HEK293T (cell line): Measurements from ENCODE around the gene ZNF394.

Experiments
- CTCF ChIA-PET: fragments of 350-600 bp; formaldehyde crosslinking; extraction: SDS; loops from one replicate; lab custom pipeline; 2021; ENCODE audit warnings: antibody characterized with exemption, inconsistent platforms; lab: Yijun Ruan, JAX
- POLR2A ChIA-PET: fragments of 350-600 bp; formaldehyde crosslinking; extraction: SDS; loops from one replicate; lab custom pipeline; 2020; ENCODE audit warnings: antibody characterized with exemption, inconsistent platforms; lab: Yijun Ruan, JAX
- DNase-seq: peaks from one replicate; pipeline ENCODE4 v3.0.0; 2012; ENCODE audit warnings: mixed read lengths; ENCODE audit errors: extremely low spot score
- ARNT ChIP-seq: fragments of 450-650 bp; IDR thresholded peaks from 2 replicates; pipeline ENCODE4 v1.6.1; 2017; ENCODE audit warnings: mild to moderate bottlenecking
- BHLHE40 ChIP-seq: fragments of 450-650 bp; IDR thresholded peaks from 2 replicates; pipeline ENCODE4 v1.6.1; 2016; ENCODE audit warnings: mild to moderate bottlenecking, moderate library complexity, borderline replicate concordance
- CTBP1 ChIP-seq: fragments of 450-650 bp; IDR thresholded peaks from 2 replicates; pipeline ENCODE4 v1.6.1; 2016; ENCODE audit warnings: borderline replicate concordance
- ELF4 ChIP-seq: fragments of 450-650 bp; IDR thresholded peaks from 2 replicates; pipeline ENCODE4 v1.6.1; 2017; ENCODE audit warnings: antibody characterized with exemption
- FOXA1 ChIP-seq: fragments of 450-650 bp; IDR thresholded peaks from 2 replicates; pipeline ENCODE4 v1.6.1; 2016; ENCODE audit warnings: mild to moderate bottlenecking
- FOXK2 ChIP-seq: fragments of 450-650 bp; IDR thresholded peaks from 2 replicates; pipeline ENCODE4 v1.6.1; 2016; ENCODE audit warnings: mild to moderate bottlenecking
- FOXM1 ChIP-seq: fragments of 450-650 bp; IDR thresholded peaks from 2 replicates; pipeline ENCODE4 v1.6.1; 2017; ENCODE audit warnings: mild to moderate bottlenecking, borderline replicate concordance
- HDGF ChIP-seq: fragments of 450-650 bp; IDR thresholded peaks from 2 replicates; pipeline ENCODE4 v1.6.1; 2017; ENCODE audit warnings: antibody characterized with exemption, borderline replicate concordance
- L3MBTL2 ChIP-seq: fragments of 450-650 bp; conservative IDR thresholded peaks from 2 replicates; pipeline ENCODE4 v1.6.1; 2016; ENCODE audit warnings: mild to moderate bottlenecking
- LEF1 ChIP-seq: fragments of 450-650 bp; IDR thresholded peaks from 2 replicates; pipeline ENCODE4 v1.6.1; 2017; ENCODE audit warnings: mild to moderate bottlenecking, borderline replicate concordance
- NFRKB ChIP-seq: fragments of 450-650 bp; IDR thresholded peaks from 2 replicates; pipeline ENCODE4 v1.6.1; 2016; ENCODE audit warnings: mild to moderate bottlenecking, moderate library complexity
- PKNOX1 ChIP-seq: fragments of 450-650 bp; IDR thresholded peaks from 2 replicates; pipeline ENCODE4 v1.6.1; 2016
- SP1 ChIP-seq: fragments of 450-650 bp; IDR thresholded peaks from 2 replicates; pipeline ENCODE4 v1.6.1; 2017
- SUZ12 ChIP-seq: fragments of 450-650 bp; IDR thresholded peaks from 2 replicates; pipeline ENCODE4 v1.6.1; 2016; ENCODE audit warnings: mild to moderate bottlenecking
- TARDBP ChIP-seq: fragments of 450-650 bp; IDR thresholded peaks from 2 replicates; pipeline ENCODE4 v1.6.1; 2016
- ZNF384 ChIP-seq: fragments of 450-650 bp; IDR thresholded peaks from 2 replicates; pipeline ENCODE4 v1.6.1; 2016

Gene ZNF394

DNA sequence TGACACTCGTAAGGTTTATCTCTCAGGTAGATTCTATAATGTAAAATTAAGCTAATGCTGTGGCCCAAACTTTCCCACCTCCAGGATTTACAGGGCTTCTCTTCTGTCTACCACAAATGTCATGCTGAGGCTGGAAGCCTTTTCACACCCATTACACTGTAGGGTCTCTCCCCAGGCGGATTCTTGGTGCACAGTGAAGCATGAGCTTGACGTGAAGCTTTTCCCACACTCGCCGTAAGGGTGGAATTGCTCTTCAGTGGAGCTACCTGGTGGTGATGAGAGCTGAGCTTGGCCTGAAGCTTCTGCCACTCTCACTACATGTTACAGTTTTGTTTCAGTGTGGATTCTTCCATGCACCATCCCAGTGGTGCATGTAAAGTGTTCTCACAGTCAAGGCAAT lies 40.5 kb upstream of the ZNF394 start:
- ChIA-PET POLR2A (interaction anchor here (1.0 to 1.1 kb wide), 2 partner anchors 18 to 76 kb away, joined by 3 to 6 read pairs; partner anchors contain the start of genes ZNF655 and ZSCAN25), CTCF (no interaction called here)
- no peak for TF ChIP-seq FOXM1
- no peak for TF ChIP-seq CTBP1
- TF ChIP-seq TARDBP: no peak
- TF ChIP-seq ARNT: no peak
- no peak for TF ChIP-seq NFRKB
- no peak for TF ChIP-seq PKNOX1
- TF ChIP-seq SP1: no peak
- no peak for TF ChIP-seq HDGF
- TF ChIP-seq LEF1: no peak
- TF ChIP-seq ZNF384: no peak
- no peak for TF ChIP-seq FOXK2
- TF ChIP-seq L3MBTL2: no peak
- no peak for DNase-seq

- DNase-seq: no peak
Observed at GRCh38 chr7:99539213-99539811, 39.2 kb upstream of the ZNF394 start.

GRCh38 chr7:99535667-99536066 lies 35.6 kb upstream of the ZNF394 start:
- ChIA-PET POLR2A (no interaction called here), CTCF (no interaction called here)

More at GRCh38 chr7:99539213-99539811, 39.2 kb upstream of the ZNF394 start:
- POLR2A ChIA-PET: no interaction called here
- CTCF ChIA-PET: no interaction called here
- peak; percentile 31 for TF ChIP-seq L3MBTL2
- TF ChIP-seq ZNF384: no peak

GRCh38 chr7:99531354-99531765 lies 31.3 kb upstream of the ZNF394 start:
- ChIA-PET CTCF (no interaction called here), POLR2A (no interaction called here)
- TF ChIP-seq SUZ12: no peak
- no peak for TF ChIP-seq NFRKB
- TF ChIP-seq HDGF: no peak
- TF ChIP-seq TARDBP: no peak
- no peak for TF ChIP-seq LEF1
- no peak for TF ChIP-seq FOXM1
- TF ChIP-seq L3MBTL2: no peak
- no peak for TF ChIP-seq ELF4
- TF ChIP-seq CTBP1: no peak
- no peak for TF ChIP-seq ZNF384
- no peak for DNase-seq

More at GRCh38 chr7:99535667-99536066, 35.6 kb upstream of the ZNF394 start:
- DNase-seq: no peak
- TF ChIP-seq PKNOX1: no peak
- TF ChIP-seq NFRKB: no peak
- TF ChIP-seq LEF1: no peak
- no peak for TF ChIP-seq SUZ12
- no peak for TF ChIP-seq SP1
- no peak for TF ChIP-seq FOXM1
- no peak for TF ChIP-seq FOXA1
- no peak for TF ChIP-seq TARDBP
- TF ChIP-seq HDGF: no peak
- no peak for TF ChIP-seq CTBP1

DNA sequence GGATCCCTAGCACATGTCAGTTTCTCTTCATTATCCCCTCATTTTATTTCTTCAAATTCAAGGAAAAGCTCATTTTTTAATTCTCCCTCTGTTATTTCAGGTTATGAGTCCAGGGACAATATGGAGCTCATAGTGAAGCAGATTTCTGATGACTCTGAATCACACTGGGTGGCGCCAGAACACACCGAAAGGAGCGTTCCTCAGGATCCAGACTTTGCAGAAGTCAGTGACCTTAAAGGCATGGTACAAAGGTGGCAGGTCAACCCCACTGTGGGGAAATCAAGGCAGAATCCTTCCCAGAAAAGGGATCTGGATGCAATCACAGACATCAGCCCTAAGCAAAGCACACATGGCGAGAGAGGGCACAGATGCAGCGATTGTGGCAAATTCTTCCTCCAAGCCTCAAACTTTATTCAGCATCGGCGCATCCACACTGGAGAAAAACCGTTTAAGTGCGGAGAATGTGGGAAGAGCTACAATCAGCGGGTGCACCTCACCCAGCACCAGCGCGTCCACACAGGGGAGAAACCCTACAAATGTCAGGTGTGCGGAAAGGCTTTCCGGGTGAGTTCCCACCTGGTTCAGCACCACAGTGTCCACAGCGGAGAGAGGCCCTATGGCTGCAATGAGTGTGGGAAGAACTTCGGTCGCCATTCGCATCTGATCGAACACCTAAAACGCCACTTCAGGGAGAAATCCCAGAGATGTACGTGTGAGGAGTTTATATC lies 25.8 kb upstream of the ZNF394 start:
- ChIA-PET CTCF (interaction anchor here (0.6 to 1.5 kb wide), 5 partner anchors 90 to 311 kb away, joined by 3 to 5 read pairs (median 3); partner anchors contain the start of gene ZSCAN25), POLR2A (interaction anchor here (1.4 to 1.6 kb wide), 2 partner anchors 32 to 90 kb away, joined by 4 to 6 read pairs; partner anchors contain the start of gene ZSCAN25)
- no peak for DNase-seq

More for the DNA sequence above, 25.8 kb upstream of the ZNF394 start:
- TF ChIP-seq L3MBTL2 (no peak), ZNF384 (no peak), PKNOX1 (no peak), TARDBP (no peak), SUZ12 (no peak), ELF4 (no peak), BHLHE40 (no peak), SP1 (no peak), CTBP1 (no peak), FOXM1 (no peak), NFRKB (no peak), HDGF (no peak), ARNT (no peak), FOXK2 (no peak), FOXA1 (no peak), LEF1 (no peak)
